ENCODE data around the gene CBR3. TPM values are rescaled to one million over a fixed set of nuclear protein-coding genes. Genes with fewer than 3 reads are reported as not detected.

The CBR3 gene
- total and polyA plus RNA-seq, 2 of the 4 experiments (the other 2 are of a cell fraction) = 13.4 to 15.4 TPM

DNA sequence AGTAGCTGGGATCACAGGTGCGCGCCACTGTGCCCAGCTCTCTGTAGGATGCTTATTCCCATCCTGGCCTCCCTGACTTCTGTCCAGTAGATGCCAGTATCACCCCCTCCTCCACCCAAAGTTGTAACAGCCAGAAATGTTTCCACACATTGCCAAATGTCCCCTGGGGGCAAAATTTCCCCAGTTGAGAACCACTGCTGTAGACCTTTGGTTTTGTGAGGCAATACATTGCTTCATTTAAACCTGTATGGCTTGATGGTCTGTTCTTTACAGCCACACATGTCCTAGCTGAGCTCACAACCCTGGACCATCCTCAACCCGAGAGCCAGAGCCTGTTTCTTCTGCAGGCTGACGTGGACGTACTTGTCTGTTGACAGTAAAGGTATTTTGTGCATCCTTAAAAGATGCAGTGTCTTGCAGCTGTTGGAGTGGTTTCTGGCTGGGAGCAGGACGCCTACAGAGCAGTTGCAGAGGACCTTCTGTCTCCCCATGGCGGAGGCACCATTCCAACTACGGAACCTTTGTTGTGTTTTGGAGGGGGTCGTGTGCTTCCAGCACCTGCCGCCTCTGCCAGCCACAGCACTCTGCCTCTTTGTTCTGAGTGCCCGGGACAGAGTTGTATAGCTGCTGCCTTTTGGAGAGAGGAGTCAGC, 48.4 kb downstream of the CBR3 start:
- peaks cover 3% of the 10 kb centered on the region; the same call in 1 of the 2 replicates for H3K9me3 ChIP-seq (ENCODE audit: control insufficient read depth, insufficient read depth, low read length)
- no peak overlapping the region for H3K27ac ChIP-seq (ENCODE audit: insufficient read depth, low read length)
- no peak overlapping the region for H3K9ac ChIP-seq (ENCODE audit: low read depth, low read length)
- H4K91ac ChIP-seq (ENCODE audit: insufficient read depth, low read depth, low read length) = no peak overlapping the region
- TF ChIP-seq, protein P1, sequence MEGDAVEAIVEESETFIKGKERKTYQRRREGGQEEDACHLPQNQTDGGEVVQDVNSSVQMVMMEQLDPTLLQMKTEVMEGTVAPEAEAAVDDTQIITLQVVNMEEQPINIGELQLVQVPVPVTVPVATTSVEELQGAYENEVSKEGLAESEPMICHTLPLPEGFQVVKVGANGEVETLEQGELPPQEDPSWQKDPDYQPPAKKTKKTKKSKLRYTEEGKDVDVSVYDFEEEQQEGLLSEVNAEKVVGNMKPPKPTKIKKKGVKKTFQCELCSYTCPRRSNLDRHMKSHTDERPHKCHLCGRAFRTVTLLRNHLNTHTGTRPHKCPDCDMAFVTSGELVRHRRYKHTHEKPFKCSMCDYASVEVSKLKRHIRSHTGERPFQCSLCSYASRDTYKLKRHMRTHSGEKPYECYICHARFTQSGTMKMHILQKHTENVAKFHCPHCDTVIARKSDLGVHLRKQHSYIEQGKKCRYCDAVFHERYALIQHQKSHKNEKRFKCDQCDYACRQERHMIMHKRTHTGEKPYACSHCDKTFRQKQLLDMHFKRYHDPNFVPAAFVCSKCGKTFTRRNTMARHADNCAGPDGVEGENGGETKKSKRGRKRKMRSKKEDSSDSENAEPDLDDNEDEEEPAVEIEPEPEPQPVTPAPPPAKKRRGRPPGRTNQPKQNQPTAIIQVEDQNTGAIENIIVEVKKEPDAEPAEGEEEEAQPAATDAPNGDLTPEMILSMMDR (conservative IDR thresholded peaks at IDR 0.05; ENCODE audit: low read depth, low read length) = no peak
- no peak for TF ChIP-seq MAFK (IDR thresholded peaks at IDR 0.05; ENCODE audit: low read depth, low read length)
- TF ChIP-seq SMC3 (IDR thresholded peaks at IDR 0.05; ENCODE audit: low read depth, low read length) = no peak
- no peak for TF ChIP-seq CEBPB (IDR thresholded peaks at IDR 0.05; ENCODE audit: low read depth, low read length)
- no peak for TF ChIP-seq RCOR1 (IDR thresholded peaks at IDR 0.05; ENCODE audit: insufficient replicate concordance, low read length)
- TF ChIP-seq MXI1 (IDR thresholded peaks at IDR 0.05; ENCODE audit: borderline replicate concordance, low read depth, low read length) = no peak
- no peak for TF ChIP-seq FOS (IDR thresholded peaks at IDR 0.05; ENCODE audit: low read depth, low read length)
- TF ChIP-seq RAD21 (IDR thresholded peaks at IDR 0.05; ENCODE audit: low read length) = no peak
- TF ChIP-seq, protein P2, sequence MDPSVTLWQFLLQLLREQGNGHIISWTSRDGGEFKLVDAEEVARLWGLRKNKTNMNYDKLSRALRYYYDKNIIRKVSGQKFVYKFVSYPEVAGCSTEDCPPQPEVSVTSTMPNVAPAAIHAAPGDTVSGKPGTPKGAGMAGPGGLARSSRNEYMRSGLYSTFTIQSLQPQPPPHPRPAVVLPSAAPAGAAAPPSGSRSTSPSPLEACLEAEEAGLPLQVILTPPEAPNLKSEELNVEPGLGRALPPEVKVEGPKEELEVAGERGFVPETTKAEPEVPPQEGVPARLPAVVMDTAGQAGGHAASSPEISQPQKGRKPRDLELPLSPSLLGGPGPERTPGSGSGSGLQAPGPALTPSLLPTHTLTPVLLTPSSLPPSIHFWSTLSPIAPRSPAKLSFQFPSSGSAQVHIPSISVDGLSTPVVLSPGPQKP (IDR thresholded peaks at IDR 0.05; ENCODE audit: borderline replicate concordance, low read depth, low read length) = no peak
- TF ChIP-seq POLR2A (IDR thresholded peaks at IDR 0.05; ENCODE audit: low read depth, low read length) = no peak
- no peak for TF ChIP-seq RFX5 (IDR thresholded peaks at IDR 0.05; ENCODE audit: low read depth, low read length)
- ChIA-PET CTCF (interaction anchor here (0.6 kb wide), 1 partner anchor 256 kb away, joined by 5 read pairs; no protein-coding TSS in a partner anchor), POLR2A (ENCODE audit: unreplicated experiment) (no interaction called here)
- H3K4ac ChIP-seq (ENCODE audit: low read depth, low read length) = no peak overlapping the region
- no peaks in the 10 kb centered on the region; the same call in 1 of the 2 replicates for H3K36me3 ChIP-seq (ENCODE audit: control insufficient read depth, insufficient read depth, low read length)
- dilution Hi-C loops (cut with HindIII; ENCODE audit: low sequenced_read_pairs, unreplicated experiment) (no loop called here), in situ Hi-C loops (cut with MboI; ENCODE audit: low sequenced_read_pairs) (no loop called here), intact Hi-C loops (cut with micrococcal nuclease) (no loop called here)
- no CpG with 5 or more reads among the region's 11 CpGs for WGBS, 2 experiments (ENCODE audit: extremely low coverage in 2 of 2, insufficient read length in 1 of 2)
- no peak overlapping the region for H2AK9ac ChIP-seq (replicated peaks; ENCODE audit: low read depth, low read length, poor library complexity)
- no peak overlapping the region for H2BK5ac ChIP-seq (ENCODE audit: low read depth, low read length, poor library complexity, severe bottlenecking)
- peaks cover 4% of the 10 kb centered on the region for H3K4me1 ChIP-seq (ENCODE audit: control insufficient read depth, insufficient read depth, low read length)
- H2AK5ac ChIP-seq (ENCODE audit: low read depth, low read length) = no peak overlapping the region
- no peak overlapping the region for H4K8ac ChIP-seq (ENCODE audit: low read depth in 2 of 2, low read length in 2 of 2)
- BruUV-seq (replicated peaks) = no TSS peak
- H2BK120ac ChIP-seq (ENCODE audit: low read depth, low read length) = no peak overlapping the region
- H3K9me1 ChIP-seq (ENCODE audit: insufficient read depth, low read length) = peaks cover 17% of the 10 kb centered on the region; the same call in 1 of the 2 replicates
- H3K23ac ChIP-seq (ENCODE audit: low read depth, low read length) = no peak overlapping the region
- DNase-seq (no peak), ATAC-seq (ENCODE audit: low read depth) (no peak)
- H3K18ac ChIP-seq (ENCODE audit: low read depth, low read length) = no peak overlapping the region
- H3K79me1 ChIP-seq (ENCODE audit: low read depth in 1 of 2, low read length in 2 of 2) = peaks cover 11 to 31% of the 10 kb centered on the region in 2 experiments
- H4K20me1 ChIP-seq (ENCODE audit: insufficient read depth, low read length) = no peaks in the 10 kb centered on the region; the same call in 1 of the 2 replicates
- H3K27me3 ChIP-seq (ENCODE audit: control insufficient read depth, insufficient read depth, low read length) = no peaks in the 10 kb centered on the region
- no peak overlapping the region for H3K4me2 ChIP-seq (ENCODE audit: low read depth, low read length)
- no peak overlapping the region for H4K5ac ChIP-seq (ENCODE audit: low read depth, low read length)
- no peak overlapping the region for H3K4me3 ChIP-seq (ENCODE audit: insufficient read depth, low read depth, low read length)
- no peak overlapping the region for H2BK20ac ChIP-seq (ENCODE audit: low read depth, low read length)
- H2BK15ac ChIP-seq (ENCODE audit: low read depth, low read length) = no peak overlapping the region
- H3K56ac ChIP-seq (ENCODE audit: extremely low read depth, insufficient read depth, low read length) = no peak overlapping the region
- no peak overlapping the region for H3K14ac ChIP-seq (replicated peaks; ENCODE audit: low read depth, low read length)
- H2AFZ ChIP-seq (replicated peaks; ENCODE audit: low read length, poor library complexity) = no peak overlapping the region
